ENCODE measurements around the gene ABCC9. TPM values are rescaled to one million over a fixed set of nuclear protein-coding genes. Genes with fewer than 3 reads are reported as not detected.

ABCC9 gene
- total RNA-seq, 1 experiment from 2014 or later, result 0.07 TPM

DNA sequence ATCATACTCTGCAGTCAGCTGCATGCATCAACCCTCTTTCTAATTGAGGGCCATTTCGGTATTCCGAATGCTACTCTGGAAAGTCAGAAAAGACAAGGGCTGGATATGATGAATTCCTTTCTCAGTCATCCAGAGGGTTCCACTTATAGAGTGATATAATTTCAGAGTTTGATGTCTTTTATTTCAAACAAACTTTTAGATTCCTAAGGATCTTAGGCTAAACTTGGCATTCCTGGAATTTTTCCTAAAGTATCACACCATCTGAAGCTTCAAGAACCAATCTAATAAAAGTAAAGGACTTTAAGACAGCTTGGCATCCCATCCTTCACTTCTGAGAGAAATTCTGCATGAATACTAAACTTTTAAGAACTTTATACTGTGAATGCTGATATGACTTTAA is 97.4 kb downstream of the ABCC9 start:
- H3K4me2 ChIP-seq, result no peak overlapping the region
- H3K4me1 ChIP-seq (replicated peaks; ENCODE audit: insufficient read depth), result no peaks in the 10 kb centered on the region
- no peak overlapping the region for H3K27ac ChIP-seq
- H3K9me3 ChIP-seq (ENCODE audit: insufficient read depth, low read depth), result no peaks in the 10 kb centered on the region
- intact Hi-C loops (cut with micrococcal nuclease; ENCODE audit: unreplicated experiment), result no loop called here
- TF ChIP-seq, protein P1, sequence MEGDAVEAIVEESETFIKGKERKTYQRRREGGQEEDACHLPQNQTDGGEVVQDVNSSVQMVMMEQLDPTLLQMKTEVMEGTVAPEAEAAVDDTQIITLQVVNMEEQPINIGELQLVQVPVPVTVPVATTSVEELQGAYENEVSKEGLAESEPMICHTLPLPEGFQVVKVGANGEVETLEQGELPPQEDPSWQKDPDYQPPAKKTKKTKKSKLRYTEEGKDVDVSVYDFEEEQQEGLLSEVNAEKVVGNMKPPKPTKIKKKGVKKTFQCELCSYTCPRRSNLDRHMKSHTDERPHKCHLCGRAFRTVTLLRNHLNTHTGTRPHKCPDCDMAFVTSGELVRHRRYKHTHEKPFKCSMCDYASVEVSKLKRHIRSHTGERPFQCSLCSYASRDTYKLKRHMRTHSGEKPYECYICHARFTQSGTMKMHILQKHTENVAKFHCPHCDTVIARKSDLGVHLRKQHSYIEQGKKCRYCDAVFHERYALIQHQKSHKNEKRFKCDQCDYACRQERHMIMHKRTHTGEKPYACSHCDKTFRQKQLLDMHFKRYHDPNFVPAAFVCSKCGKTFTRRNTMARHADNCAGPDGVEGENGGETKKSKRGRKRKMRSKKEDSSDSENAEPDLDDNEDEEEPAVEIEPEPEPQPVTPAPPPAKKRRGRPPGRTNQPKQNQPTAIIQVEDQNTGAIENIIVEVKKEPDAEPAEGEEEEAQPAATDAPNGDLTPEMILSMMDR (conservative IDR thresholded peaks at IDR 0.05), result no peak
- no peak for TF ChIP-seq EZH2 (IDR thresholded peaks at IDR 0.05; ENCODE audit: low read depth)
- H3K27me3 ChIP-seq (ENCODE audit: insufficient read depth, low read depth), result no peaks in the 10 kb centered on the region
- no peaks in the 10 kb centered on the region for H3K79me2 ChIP-seq (ENCODE audit: low read depth)
- no peak overlapping the region for H3K4me3 ChIP-seq
- CTCF ChIA-PET, result no interaction called here
- H3F3A ChIP-seq (ENCODE audit: insufficient read depth, low read depth), result no peaks in the 10 kb centered on the region
- no TSS peak for BruUV-seq (replicated peaks)
- H3K36me3 ChIP-seq (ENCODE audit: low read depth), result no peaks in the 10 kb centered on the region
- POLR2A ChIA-PET (ENCODE audit: unreplicated experiment), result no interaction called here
- no peak overlapping the region for H2AFZ ChIP-seq
- no peak for DNase-seq
- H4K20me1 ChIP-seq (ENCODE audit: insufficient read depth), result no peaks in the 10 kb centered on the region
- H3K9me2 ChIP-seq (ENCODE audit: insufficient read depth), result no peaks in the 10 kb centered on the region

DNA sequence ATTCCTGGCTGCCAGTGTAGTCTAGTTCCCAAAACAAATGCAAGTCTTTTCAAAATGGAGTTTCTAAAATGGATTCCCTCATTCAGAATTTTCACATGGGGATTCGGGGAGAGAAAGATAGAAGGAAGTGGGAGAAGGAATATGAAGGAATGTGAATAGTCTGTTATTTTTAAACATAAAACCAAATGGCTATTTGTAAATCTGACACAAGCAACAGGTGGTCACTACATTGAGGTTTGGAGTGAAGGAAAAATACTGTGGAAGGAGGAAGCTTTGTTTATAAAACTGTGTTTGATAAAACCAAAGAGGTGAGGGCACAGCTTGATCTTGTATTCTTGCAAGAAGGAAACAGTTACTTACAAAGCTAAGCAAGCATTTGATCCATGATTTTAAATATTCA is 101.5 kb downstream of the ABCC9 start:
- BruUV-seq (replicated peaks), result no TSS peak
- H3K9me2 ChIP-seq (ENCODE audit: insufficient read depth), result no peaks in the 10 kb centered on the region
- intact Hi-C loops (cut with micrococcal nuclease; ENCODE audit: unreplicated experiment), result no loop called here
- H3K27ac ChIP-seq, result no peak overlapping the region
- TF ChIP-seq, protein P1 (conservative IDR thresholded peaks at IDR 0.05), result no peak
- no peak for TF ChIP-seq EZH2 (IDR thresholded peaks at IDR 0.05; ENCODE audit: low read depth)
- H3K79me2 ChIP-seq (ENCODE audit: low read depth), result no peaks in the 10 kb centered on the region
- no peak for DNase-seq
- no peak overlapping the region for H2AFZ ChIP-seq
- ChIA-PET CTCF (no interaction called here), POLR2A (ENCODE audit: unreplicated experiment) (no interaction called here)
- no peak overlapping the region for H3K4me3 ChIP-seq
- no peaks in the 10 kb centered on the region for H3K27me3 ChIP-seq (ENCODE audit: insufficient read depth, low read depth)
- no peaks in the 10 kb centered on the region for H3K4me1 ChIP-seq (replicated peaks; ENCODE audit: insufficient read depth)
- no peak overlapping the region for H3K4me2 ChIP-seq
- H4K20me1 ChIP-seq (ENCODE audit: insufficient read depth), result no peaks in the 10 kb centered on the region
- no peaks in the 10 kb centered on the region for H3K9me3 ChIP-seq (ENCODE audit: insufficient read depth, low read depth)
- no peaks in the 10 kb centered on the region for H3F3A ChIP-seq (ENCODE audit: insufficient read depth, low read depth)
- H3K36me3 ChIP-seq (ENCODE audit: low read depth), result no peaks in the 10 kb centered on the region

DNA sequence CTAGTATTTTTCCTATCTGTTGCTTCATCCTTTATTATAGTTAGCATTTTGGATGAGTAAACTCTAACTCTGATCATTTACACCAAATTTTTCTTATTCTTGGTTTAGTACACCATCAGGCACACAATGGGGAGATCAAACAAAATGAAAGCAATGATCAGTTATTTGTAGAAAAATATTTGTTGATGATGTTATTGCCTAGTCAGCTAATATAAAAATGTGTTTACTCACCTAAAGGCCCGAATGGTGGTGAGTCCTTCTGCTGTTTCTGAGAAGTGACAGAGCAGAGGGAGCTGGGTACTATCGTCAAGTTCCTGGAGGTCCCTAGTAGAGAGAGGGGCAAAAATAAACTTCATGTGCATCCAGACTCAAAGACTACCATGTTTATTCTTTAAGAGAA is 103.4 kb downstream of the ABCC9 start:
- intact Hi-C loops (cut with micrococcal nuclease; ENCODE audit: unreplicated experiment), result no loop called here
- no peak for TF ChIP-seq EZH2 (IDR thresholded peaks at IDR 0.05; ENCODE audit: low read depth)
- TF ChIP-seq, protein P1 (conservative IDR thresholded peaks at IDR 0.05), result no peak
- Histone ChIP-seq H4K20me1 (ENCODE audit: insufficient read depth) (no peaks in the 10 kb centered on the region), H3K36me3 (ENCODE audit: low read depth) (no peaks in the 10 kb centered on the region), H3K4me3 (no peak overlapping the region), H3K27me3 (ENCODE audit: insufficient read depth, low read depth) (no peaks in the 10 kb centered on the region), H3K9me2 (ENCODE audit: insufficient read depth) (no peaks in the 10 kb centered on the region), H3K4me1 (replicated peaks; ENCODE audit: insufficient read depth) (no peaks in the 10 kb centered on the region), H3K27ac (no peak overlapping the region), H3K79me2 (ENCODE audit: low read depth) (no peaks in the 10 kb centered on the region), H2AFZ (no peak overlapping the region), H3K9me3 (ENCODE audit: insufficient read depth, low read depth) (no peaks in the 10 kb centered on the region), H3K4me2 (no peak overlapping the region), H3F3A (ENCODE audit: insufficient read depth, low read depth) (no peaks in the 10 kb centered on the region)
- POLR2A ChIA-PET (ENCODE audit: unreplicated experiment), result no interaction called here
- CTCF ChIA-PET, result no interaction called here
- BruUV-seq (replicated peaks), result no TSS peak
- no peak for DNase-seq
